ENCODE data around the gene STMN1.

GRCh38 chr1:25954282-25954938 lies 48.2 kb upstream of the STMN1 start:
- TF ChIP-seq CTCF (conservative IDR thresholded peaks at IDR 0.05; ENCODE audit: low read depth in 2 of 2) (no peak), POLR2AphosphoS5 (IDR thresholded peaks at IDR 0.05; ENCODE audit: low read depth) (no peak), EZH2 (IDR thresholded peaks at IDR 0.05; ENCODE audit: low read depth, unreplicated experiment) (no peak), REST (IDR thresholded peaks at IDR 0.05; ENCODE audit: unreplicated experiment) (no peak)

All from GM23338 (cell line).